SU-DHL-6 (cell line): ENCODE data around the gene KIAA0825.

ENCODE experiments used
- H2AFZ ChIP-seq: fragments of 200-600 bp; sonication (generic); 2 replicates; pipeline ENCODE4 v1.6.1; 2014; ENCODE audit warnings: low read depth, mild to moderate bottlenecking, moderate library complexity, mixed read lengths, antibody characterized with exemption, low read length; ENCODE audit not compliant: severe bottlenecking
- H3F3A ChIP-seq: fragments of 200-600 bp; shearing (Covaris generic); 2 replicates; pipeline ENCODE4 v1.6.0; 2016; ENCODE audit warnings: antibody characterized with exemption, mild to moderate bottlenecking; ENCODE audit not compliant: insufficient read depth
- H3K27ac ChIP-seq: fragments of 200-600 bp; sonication (generic); 2 replicates; pipeline ENCODE4 v1.5.1; 2016; ENCODE audit warnings: low read depth, mild to moderate bottlenecking, low read length, moderate library complexity, mixed read lengths
- H3K27me3 ChIP-seq: fragments of 200-600 bp; sonication (generic), shearing (Covaris generic); 2 replicates; pipeline ENCODE4 v1.6.0; 2014; ENCODE audit warnings: mild to moderate bottlenecking, low read length
- H3K36me3 ChIP-seq: fragments of 200-600 bp; sonication (generic); 2 replicates; pipeline ENCODE4 v1.6.1; 2014; ENCODE audit warnings: mild to moderate bottlenecking, low read length, mixed read lengths
- H3K4me2 ChIP-seq: fragments of 300-600, 200-600 bp; shearing (Covaris generic), sonication (generic); 2 replicates; pipeline ENCODE4 v1.6.0; 2014; ENCODE audit warnings: low read length, low read depth, mild to moderate bottlenecking; ENCODE audit not compliant: poor library complexity, severe bottlenecking
- H3K4me3 ChIP-seq: fragments of 200-600 bp; sonication (generic); 2 replicates; pipeline ENCODE4 v1.5.1; 2014; ENCODE audit warnings: antibody characterized with exemption, low read length, mild to moderate bottlenecking, mixed read lengths; ENCODE audit not compliant: insufficient read depth, poor library complexity, severe bottlenecking
- H3K79me2 ChIP-seq: fragments of 200-600 bp; sonication (generic); 2 replicates; pipeline ENCODE4 v1.6.1; 2014; ENCODE audit warnings: mild to moderate bottlenecking, low read length, moderate library complexity; ENCODE audit not compliant: insufficient read depth
- H3K9ac ChIP-seq: fragments of 200-600 bp; sonication (generic); 2 replicates; pipeline ENCODE4 v1.7.0; 2014; ENCODE audit warnings: mild to moderate bottlenecking, low read length
- H3K9me2 ChIP-seq: fragments of 200-600 bp; sonication (generic); replicated peaks from 2 replicates; pipeline ENCODE4 v1.6.1; 2014; ENCODE audit warnings: low read length; ENCODE audit not compliant: insufficient read depth
- H3K9me3 ChIP-seq: fragments of 200-600 bp; sonication (generic); 2 replicates; pipeline ENCODE4 v1.6.1; 2014; ENCODE audit warnings: low read length, mixed read lengths; ENCODE audit not compliant: insufficient read depth
- H4K20me1 ChIP-seq: fragments of 200-600 bp; sonication (generic); 2 replicates; pipeline ENCODE4 v1.6.1; 2014; ENCODE audit warnings: low read depth, mild to moderate bottlenecking, antibody characterized with exemption, low read length, moderate library complexity, mixed read lengths
- CTCF ChIP-seq: fragments of 200-600 bp; sonication (generic); IDR thresholded peaks from one replicate; pipeline ENCODE4 v1.5.1; 2017; ENCODE audit warnings: antibody characterized with exemption, mild to moderate bottlenecking, low read length, moderate library complexity; ENCODE audit not compliant: insufficient read depth, poor library complexity, severe bottlenecking
- EZH2phosphoT487 ChIP-seq: fragments of 200-600 bp; sonication (generic), shearing (Covaris generic); conservative IDR thresholded peaks from 2 replicates; pipeline ENCODE4 v1.6.1; 2018; ENCODE audit warnings: mild to moderate bottlenecking, antibody characterized with exemption, low read length, moderate library complexity, mixed read lengths

KIAA0825 gene

DNA sequence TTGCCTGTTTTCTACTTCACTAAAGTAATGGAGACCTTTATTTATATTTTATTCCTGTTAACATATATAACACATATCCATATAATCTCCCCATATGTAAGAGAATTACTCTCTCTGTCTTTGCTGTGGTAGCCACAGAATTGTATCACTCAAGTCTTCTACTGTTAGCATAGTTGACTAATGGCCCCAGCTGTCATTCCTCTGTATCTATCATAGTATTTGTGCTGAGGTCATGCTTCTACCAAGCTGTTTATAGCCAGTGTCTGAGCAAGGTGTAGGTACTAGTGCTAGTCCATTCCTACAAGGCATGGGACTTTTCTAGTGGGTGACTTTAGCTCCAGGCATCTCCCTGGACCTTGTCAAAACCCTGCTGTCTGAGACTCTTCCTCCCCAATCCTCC is 244.1 kb downstream of the KIAA0825 start:
- Histone ChIP-seq H2AFZ (no peak overlapping the region), H3K9ac (no peak overlapping the region), H3K4me2 (no peak overlapping the region), H3K36me3 (no peaks in the 10 kb centered on the region), H3F3A (no peaks in the 10 kb centered on the region), H3K27ac (no peak overlapping the region), H3K9me2 (no peaks in the 10 kb centered on the region), H3K4me3 (no peak overlapping the region), H3K9me3 (no peaks in the 10 kb centered on the region), H4K20me1 (no peaks in the 10 kb centered on the region), H3K27me3 (no peaks in the 10 kb centered on the region), H3K79me2 (no peaks in the 10 kb centered on the region)
- TF ChIP-seq EZH2phosphoT487 (no peak), CTCF (no peak)

GRCh38 chr5:94367900-94368299 is 250.5 kb downstream of the KIAA0825 start:
- Histone ChIP-seq H3K27ac (no peak overlapping the region), H3F3A (no peaks in the 10 kb centered on the region), H4K20me1 (no peaks in the 10 kb centered on the region), H3K27me3 (no peaks in the 10 kb centered on the region), H3K36me3 (no peaks in the 10 kb centered on the region), H3K4me2 (no peak overlapping the region), H3K9me3 (no peaks in the 10 kb centered on the region), H3K79me2 (no peaks in the 10 kb centered on the region), H3K9me2 (no peaks in the 10 kb centered on the region), H3K4me3 (no peak overlapping the region), H2AFZ (no peak overlapping the region), H3K9ac (no peak overlapping the region)
- TF ChIP-seq CTCF: no peak
- no peak for TF ChIP-seq EZH2phosphoT487

GRCh38 chr5:94366811-94367210 is 251.6 kb downstream of the KIAA0825 start:
- no peaks in the 10 kb centered on the region for H3K9me2 ChIP-seq
- H3F3A ChIP-seq: no peaks in the 10 kb centered on the region
- H3K27ac ChIP-seq: no peak overlapping the region
- no peak overlapping the region for H3K9ac ChIP-seq
- no peaks in the 10 kb centered on the region for H3K9me3 ChIP-seq
- H3K4me2 ChIP-seq: no peak overlapping the region
- no peaks in the 10 kb centered on the region for H4K20me1 ChIP-seq
- H3K4me3 ChIP-seq: no peak overlapping the region
- no peaks in the 10 kb centered on the region for H3K79me2 ChIP-seq
- H3K36me3 ChIP-seq: no peaks in the 10 kb centered on the region
- no peak for TF ChIP-seq EZH2phosphoT487
- TF ChIP-seq CTCF: no peak
- H2AFZ ChIP-seq: no peak overlapping the region
- no peaks in the 10 kb centered on the region for H3K27me3 ChIP-seq
